ENCODE measurements around the gene TMA7.

GRCh38 chr3:48463703-48464102 lies 23.6 kb downstream of the TMA7 start:
- TF ChIP-seq, protein P1, sequence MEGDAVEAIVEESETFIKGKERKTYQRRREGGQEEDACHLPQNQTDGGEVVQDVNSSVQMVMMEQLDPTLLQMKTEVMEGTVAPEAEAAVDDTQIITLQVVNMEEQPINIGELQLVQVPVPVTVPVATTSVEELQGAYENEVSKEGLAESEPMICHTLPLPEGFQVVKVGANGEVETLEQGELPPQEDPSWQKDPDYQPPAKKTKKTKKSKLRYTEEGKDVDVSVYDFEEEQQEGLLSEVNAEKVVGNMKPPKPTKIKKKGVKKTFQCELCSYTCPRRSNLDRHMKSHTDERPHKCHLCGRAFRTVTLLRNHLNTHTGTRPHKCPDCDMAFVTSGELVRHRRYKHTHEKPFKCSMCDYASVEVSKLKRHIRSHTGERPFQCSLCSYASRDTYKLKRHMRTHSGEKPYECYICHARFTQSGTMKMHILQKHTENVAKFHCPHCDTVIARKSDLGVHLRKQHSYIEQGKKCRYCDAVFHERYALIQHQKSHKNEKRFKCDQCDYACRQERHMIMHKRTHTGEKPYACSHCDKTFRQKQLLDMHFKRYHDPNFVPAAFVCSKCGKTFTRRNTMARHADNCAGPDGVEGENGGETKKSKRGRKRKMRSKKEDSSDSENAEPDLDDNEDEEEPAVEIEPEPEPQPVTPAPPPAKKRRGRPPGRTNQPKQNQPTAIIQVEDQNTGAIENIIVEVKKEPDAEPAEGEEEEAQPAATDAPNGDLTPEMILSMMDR (IDR thresholded peaks at IDR 0.05): no peak
- no peak for TF ChIP-seq ZFX (IDR thresholded peaks at IDR 0.05; ENCODE audit: borderline replicate concordance)
